Measurements from ENCODE around the gene CHRM1. TPM values are rescaled to one million over a fixed set of nuclear protein-coding genes. Genes with fewer than 3 reads are reported as not detected.

Gene CHRM1
- total RNA-seq, 1 donor from 2014 or later, result not detected

- no peaks in the 10 kb centered on the region for H3K36me3 Mint-ChIP-seq (ENCODE audit: low read depth)
- no peaks in the 10 kb centered on the region for H3K9me3 Mint-ChIP-seq
- H3K27me3 Mint-ChIP-seq, result peaks cover 26% of the 10 kb centered on the region
- no peak overlapping the region for H3K27ac Mint-ChIP-seq
- no peak overlapping the region for H3K4me3 Mint-ChIP-seq
- H3K4me1 Mint-ChIP-seq, result peaks cover 24% of the 10 kb centered on the region
- intact Hi-C loops (cut with micrococcal nuclease), result no loop called here
- DNase-seq, result no peak
Measured at GRCh38 chr11:62902932-62903331, 18.2 kb downstream of the CHRM1 start.

- peaks cover 11% of the 10 kb centered on the region for H3K4me1 Mint-ChIP-seq
- no peaks in the 10 kb centered on the region for H3K36me3 Mint-ChIP-seq (ENCODE audit: low read depth)
- no peak overlapping the region for H3K27ac Mint-ChIP-seq
- no peaks in the 10 kb centered on the region for H3K9me3 Mint-ChIP-seq
- no peak for DNase-seq
- intact Hi-C loops (cut with micrococcal nuclease), result no loop called here
- peaks cover 15% of the 10 kb centered on the region for H3K27me3 Mint-ChIP-seq
- H3K4me3 Mint-ChIP-seq, result no peak overlapping the region
Measured at GRCh38 chr11:62898027-62898426, 23.1 kb downstream of the CHRM1 start.

GRCh38 chr11:62897311-62897710 lies 23.9 kb downstream of the CHRM1 start:
- no peak overlapping the region for H3K4me3 Mint-ChIP-seq
- H3K36me3 Mint-ChIP-seq (ENCODE audit: low read depth), result no peaks in the 10 kb centered on the region
- peaks cover 12% of the 10 kb centered on the region for H3K27me3 Mint-ChIP-seq

GRCh38 chr11:62896049-62896448 lies 25.1 kb downstream of the CHRM1 start:
- no peak for DNase-seq
- Mint-ChIP-seq H3K4me1 (peaks cover 3% of the 10 kb centered on the region), H3K9me3 (no peaks in the 10 kb centered on the region), H3K27ac (no peak overlapping the region), H3K4me3 (no peak overlapping the region), H3K36me3 (ENCODE audit: low read depth) (peaks cover 3% of the 10 kb centered on the region), H3K27me3 (peaks cover 12% of the 10 kb centered on the region)
- intact Hi-C loops (cut with micrococcal nuclease), result no loop called here

More at GRCh38 chr11:62897311-62897710, 23.9 kb downstream of the CHRM1 start:
- H3K4me1 Mint-ChIP-seq, result peaks cover 5% of the 10 kb centered on the region
- no peaks in the 10 kb centered on the region for H3K9me3 Mint-ChIP-seq
- H3K27ac Mint-ChIP-seq, result no peak overlapping the region
- intact Hi-C loops (cut with micrococcal nuclease), result no loop called here
- DNase-seq, result no peak

GRCh38 chr11:62895501-62895900 lies 25.7 kb downstream of the CHRM1 start:
- intact Hi-C loops (cut with micrococcal nuclease), result no loop called here
- peaks cover 3% of the 10 kb centered on the region for H3K36me3 Mint-ChIP-seq (ENCODE audit: low read depth)
- H3K27ac Mint-ChIP-seq, result no peak overlapping the region
- no peak overlapping the region for H3K4me3 Mint-ChIP-seq
- H3K27me3 Mint-ChIP-seq, result peaks cover 11% of the 10 kb centered on the region
- no peak for DNase-seq
- H3K9me3 Mint-ChIP-seq, result no peaks in the 10 kb centered on the region
- H3K4me1 Mint-ChIP-seq, result peaks cover 3% of the 10 kb centered on the region

- intact Hi-C loops (cut with micrococcal nuclease), result no loop called here
- peaks cover 3% of the 10 kb centered on the region for H3K27me3 Mint-ChIP-seq
- H3K4me1 Mint-ChIP-seq, result peaks cover 10% of the 10 kb centered on the region
- peaks cover 32% of the 10 kb centered on the region for H3K36me3 Mint-ChIP-seq (ENCODE audit: low read depth)
- DNase-seq, result no peak
- H3K27ac Mint-ChIP-seq, result no peak overlapping the region
- no peaks in the 10 kb centered on the region for H3K9me3 Mint-ChIP-seq
- no peak overlapping the region for H3K4me3 Mint-ChIP-seq
Measured at GRCh38 chr11:62892077-62892922, 28.9 kb downstream of the CHRM1 start.

- H3K36me3 Mint-ChIP-seq (ENCODE audit: low read depth), result peaks cover 55% of the 10 kb centered on the region
Measured at GRCh38 chr11:62889484-62890437, 31.4 kb downstream of the CHRM1 start.

GRCh38 chr11:62889126-62889483 lies 32.1 kb downstream of the CHRM1 start:
- intact Hi-C loops (cut with micrococcal nuclease), result loop anchor here (10.0 kb wide), 2 partner anchors 464 to 1296 kb away; partner anchors contain the start of gene STIP1
- H3K27me3 Mint-ChIP-seq, result no peaks in the 10 kb centered on the region
- DNase-seq, result no peak
- H3K4me3 Mint-ChIP-seq, result no peak overlapping the region
- H3K27ac Mint-ChIP-seq, result peak overlapping the region; percentile 30
- no peaks in the 10 kb centered on the region for H3K9me3 Mint-ChIP-seq
- H3K4me1 Mint-ChIP-seq, result peaks cover 28% of the 10 kb centered on the region
- peaks cover 59% of the 10 kb centered on the region for H3K36me3 Mint-ChIP-seq (ENCODE audit: low read depth)

More at GRCh38 chr11:62889484-62890437, 31.4 kb downstream of the CHRM1 start:
- DNase-seq, result no peak
- peak overlapping the region; percentile 30 for H3K27ac Mint-ChIP-seq
- H3K9me3 Mint-ChIP-seq, result no peaks in the 10 kb centered on the region
- no peaks in the 10 kb centered on the region for H3K27me3 Mint-ChIP-seq
- peaks cover 24% of the 10 kb centered on the region for H3K4me1 Mint-ChIP-seq
- intact Hi-C loops (cut with micrococcal nuclease), result loop anchor here (10.0 kb wide), 2 partner anchors 465 to 1295 kb away; partner anchors contain the start of gene STIP1
- H3K4me3 Mint-ChIP-seq, result no peak overlapping the region

- no peak for DNase-seq
- no peak overlapping the region for H3K4me3 Mint-ChIP-seq
- H3K27ac Mint-ChIP-seq, result no peak overlapping the region
- peaks cover 35% of the 10 kb centered on the region for H3K4me1 Mint-ChIP-seq
- intact Hi-C loops (cut with micrococcal nuclease), result loop anchor here (10.0 kb wide), 2 partner anchors 464 to 1296 kb away; partner anchors contain the start of gene STIP1
- H3K36me3 Mint-ChIP-seq (ENCODE audit: low read depth), result peaks cover 66% of the 10 kb centered on the region
- H3K27me3 Mint-ChIP-seq, result no peaks in the 10 kb centered on the region
- H3K9me3 Mint-ChIP-seq, result no peaks in the 10 kb centered on the region
Measured at GRCh38 chr11:62888406-62888805, 32.8 kb downstream of the CHRM1 start.

- peaks cover 52% of the 10 kb centered on the region for H3K4me1 Mint-ChIP-seq
- peaks cover 1% of the 10 kb centered on the region for H3K27me3 Mint-ChIP-seq
- DNase-seq, result no peak
- peaks cover 91% of the 10 kb centered on the region for H3K36me3 Mint-ChIP-seq (ENCODE audit: low read depth)
- H3K4me3 Mint-ChIP-seq, result peak overlapping the region; percentile 62
- intact Hi-C loops (cut with micrococcal nuclease), result loop anchor here (10.0 kb wide), 2 partner anchors 460 to 1300 kb away; partner anchors contain the start of gene STIP1
- peak overlapping the region; percentile 51 for H3K27ac Mint-ChIP-seq
- no peaks in the 10 kb centered on the region for H3K9me3 Mint-ChIP-seq
Measured at GRCh38 chr11:62885137-62885750, 35.9 kb downstream of the CHRM1 start.

GRCh38 chr11:62883673-62884072 lies 37.5 kb downstream of the CHRM1 start:
- intact Hi-C loops (cut with micrococcal nuclease), result loop anchor here (5.0 to 10.0 kb wide), 3 partner anchors 271 to 1301 kb away; partner anchors contain the start of genes EML3, ROM1 and STIP1
- Mint-ChIP-seq H3K27ac (peak overlapping the region; percentile 100), H3K9me3 (no peaks in the 10 kb centered on the region), H3K36me3 (ENCODE audit: low read depth) (peaks cover 83% of the 10 kb centered on the region), H3K4me1 (peaks cover 56% of the 10 kb centered on the region), H3K4me3 (peak overlapping the region; percentile 100), H3K27me3 (peaks cover 1% of the 10 kb centered on the region)
- DNase-seq, result no peak

GRCh38 chr11:62882788-62883501 lies 38.2 kb downstream of the CHRM1 start:
- H3K4me3 Mint-ChIP-seq, result peak overlapping the region; percentile 100
- peak; percentile 66 for DNase-seq
- H3K4me1 Mint-ChIP-seq, result peaks cover 55% of the 10 kb centered on the region
- H3K27me3 Mint-ChIP-seq, result peaks cover 1% of the 10 kb centered on the region
- H3K9me3 Mint-ChIP-seq, result no peaks in the 10 kb centered on the region
- intact Hi-C loops (cut with micrococcal nuclease), result loop anchor here (5.0 to 10.0 kb wide), 3 partner anchors 271 to 1302 kb away; partner anchors contain the start of genes EML3, ROM1 and STIP1
- H3K36me3 Mint-ChIP-seq (ENCODE audit: low read depth), result peaks cover 77% of the 10 kb centered on the region
- peak overlapping the region; percentile 100 for H3K27ac Mint-ChIP-seq

GRCh38 chr11:62882431-62882749 lies 38.8 kb downstream of the CHRM1 start:
- no peak for DNase-seq
- Mint-ChIP-seq H3K4me1 (peaks cover 57% of the 10 kb centered on the region), H3K36me3 (ENCODE audit: low read depth) (peaks cover 75% of the 10 kb centered on the region)

More at GRCh38 chr11:62882431-62882749, 38.8 kb downstream of the CHRM1 start:
- peaks cover 1% of the 10 kb centered on the region for H3K27me3 Mint-ChIP-seq
- peak overlapping the region; percentile 100 for H3K27ac Mint-ChIP-seq
- intact Hi-C loops (cut with micrococcal nuclease), result loop anchor here (5.0 to 10.0 kb wide), 3 partner anchors 270 to 1302 kb away; partner anchors contain the start of genes EML3, ROM1 and STIP1
- H3K4me3 Mint-ChIP-seq, result peak overlapping the region; percentile 100
- no peaks in the 10 kb centered on the region for H3K9me3 Mint-ChIP-seq
